Hematopoietic multipotent progenitor cell treated with erythropoietin and hydrocortisone succinate and interleukin-3 and kit ligand, for 4 days (in vitro differentiated cells): ENCODE results near the gene ZNF574.
"Not testable (repeated sequence)": the region's sequence is repeated elsewhere in the genome, so short reads cannot be mapped to it uniquely, and the experiment has no call there.

Experiments
- DNase-seq: peaks from one replicate; pipeline ENCODE4 v3.0.0-alpha.2; 2015

ZNF574 gene

GRCh38 chr19:42080764-42081375 is 4.9 kb downstream of the ZNF574 start:
- no peak for DNase-seq

GRCh38 chr19:42081584-42082203 is 5.7 kb downstream of the ZNF574 start:
- peak; percentile 72 for DNase-seq

DNA sequence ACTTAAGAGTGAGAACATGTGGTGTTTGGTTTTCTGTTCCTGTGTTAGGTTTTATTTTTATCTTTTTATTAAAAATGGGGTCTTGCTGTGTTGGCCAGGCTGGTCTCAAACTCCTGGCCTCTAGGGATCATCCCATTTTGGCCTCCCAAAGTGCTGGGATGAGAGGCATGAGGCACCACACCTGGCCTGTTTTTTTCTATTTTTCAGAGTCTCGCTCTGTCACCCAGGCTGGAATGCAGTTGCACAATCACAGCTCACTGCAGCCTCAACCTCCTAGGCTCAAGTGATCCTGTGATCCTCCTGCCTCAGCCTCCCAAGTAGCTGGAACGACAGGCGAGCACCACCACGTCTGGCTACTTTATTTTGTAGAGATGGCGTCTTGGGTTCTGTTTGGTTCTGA is 7.6 kb downstream of the ZNF574 start:
- no peak for DNase-seq

DNA sequence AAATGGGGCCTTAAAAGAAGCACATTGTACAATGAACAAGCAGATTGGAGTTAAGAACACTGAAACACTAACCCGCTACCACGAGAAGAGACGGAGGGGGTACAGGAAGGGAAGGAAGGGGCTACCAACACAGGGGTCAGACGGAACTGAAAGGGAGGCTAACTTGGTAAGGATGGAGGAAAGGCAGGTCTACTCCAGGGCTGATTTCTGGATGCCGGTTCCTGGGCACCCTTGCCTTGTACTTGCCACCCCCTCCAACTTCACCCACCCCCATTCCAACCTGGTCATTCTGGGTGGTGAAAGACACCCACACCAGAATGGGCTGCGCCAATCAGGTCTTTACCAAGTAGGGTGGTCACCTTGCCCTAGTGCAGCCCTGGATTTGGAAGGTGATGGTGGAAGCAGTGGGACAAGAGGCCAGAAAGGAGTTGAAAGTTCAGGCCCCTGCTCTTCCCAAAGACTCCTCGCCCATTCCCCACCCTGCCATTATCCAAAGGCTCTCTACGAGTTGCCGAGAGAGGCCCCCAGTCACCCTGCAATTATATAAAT is 10.3 kb downstream of the ZNF574 start:
- DNase-seq: no peak

DNA sequence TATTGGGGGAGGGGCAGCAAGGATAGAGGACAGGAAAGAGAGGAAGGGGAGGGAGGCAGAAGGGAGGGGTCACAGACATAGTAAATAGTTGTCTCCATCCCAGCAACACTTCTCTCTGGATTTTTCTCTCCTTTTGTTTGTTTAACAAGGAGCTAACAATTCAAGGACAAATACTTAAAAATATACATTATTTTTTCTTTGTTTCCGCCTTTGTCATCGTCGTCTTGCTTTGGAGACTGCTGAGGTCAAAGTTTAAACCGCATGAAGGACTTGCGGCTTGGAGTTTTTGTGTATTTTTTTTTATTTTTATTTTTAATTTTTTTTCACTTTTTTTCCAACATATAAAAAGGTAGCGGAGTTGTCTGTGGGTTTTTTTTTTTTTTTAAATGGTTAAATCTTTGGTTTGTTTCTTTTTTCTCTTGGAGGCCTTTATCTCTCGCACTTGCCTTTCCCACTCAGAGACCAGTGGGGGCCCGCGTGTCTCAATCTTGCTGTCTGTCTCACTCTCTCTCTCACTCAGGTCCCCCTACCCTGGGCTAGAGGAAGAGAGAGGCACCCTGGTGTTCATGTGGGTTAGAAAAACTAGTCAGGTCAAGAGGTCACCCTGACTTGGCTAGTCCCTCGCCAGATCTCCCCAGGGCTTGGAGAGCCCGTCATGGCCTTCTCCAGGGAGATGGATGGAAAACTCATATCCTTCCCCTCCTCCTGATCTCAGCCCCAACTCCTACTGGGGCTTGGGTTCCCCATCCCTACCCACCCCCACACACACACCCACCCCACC is 11.0 kb downstream of the ZNF574 start:
- DNase-seq: no peak

GRCh38 chr19:42088471-42089190 is 12.7 kb downstream of the ZNF574 start:
- no peak for DNase-seq

DNA sequence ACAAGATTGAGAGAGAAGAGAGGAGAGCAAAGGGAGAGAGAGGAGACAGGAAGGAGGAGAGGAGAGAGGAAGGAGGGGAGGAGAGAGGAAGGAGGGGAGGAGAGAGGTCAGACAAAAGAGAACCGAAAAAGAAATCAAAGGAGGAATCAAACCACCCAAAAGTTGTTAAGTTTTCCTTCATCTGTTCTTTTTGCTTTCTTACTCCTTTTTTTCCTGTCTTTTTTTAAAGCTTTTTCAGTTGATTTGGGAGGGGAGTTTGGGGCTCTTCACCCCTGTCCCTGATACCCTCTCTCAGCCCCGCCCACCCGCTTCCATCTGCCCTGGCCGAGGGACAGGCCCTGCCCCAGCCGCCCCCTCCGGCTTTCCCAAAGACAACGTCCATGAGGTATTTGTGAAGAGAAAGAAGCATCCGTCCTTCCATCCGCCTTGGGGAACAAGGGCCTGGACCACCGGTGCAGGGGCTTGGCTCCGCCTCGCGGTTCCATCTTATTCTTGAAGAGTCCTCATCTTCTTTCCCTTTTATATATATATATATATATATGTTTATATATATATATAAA is 13.3 kb downstream of the ZNF574 start:
- DNase-seq: no peak

DNA sequence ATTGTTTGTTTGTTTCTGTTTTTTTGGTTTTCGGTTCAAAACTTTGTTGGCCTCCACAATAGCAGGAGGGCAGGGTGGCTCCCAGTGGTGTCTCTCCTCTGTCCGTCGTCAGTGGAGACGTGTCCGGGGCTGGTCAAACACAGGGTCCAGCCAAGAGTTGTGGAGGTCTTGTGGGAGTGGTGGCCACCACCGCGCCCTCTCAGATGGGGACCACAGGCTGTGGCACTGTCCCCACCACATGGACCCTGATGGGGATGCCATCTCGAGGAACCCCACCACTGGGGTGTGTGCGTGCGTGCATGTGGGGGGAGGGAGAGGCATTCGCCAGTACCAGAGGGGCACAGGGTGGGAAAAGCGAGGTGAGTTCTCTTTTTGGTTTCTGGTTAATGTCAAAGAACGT is 13.8 kb downstream of the ZNF574 start:
- DNase-seq: no peak

DNA sequence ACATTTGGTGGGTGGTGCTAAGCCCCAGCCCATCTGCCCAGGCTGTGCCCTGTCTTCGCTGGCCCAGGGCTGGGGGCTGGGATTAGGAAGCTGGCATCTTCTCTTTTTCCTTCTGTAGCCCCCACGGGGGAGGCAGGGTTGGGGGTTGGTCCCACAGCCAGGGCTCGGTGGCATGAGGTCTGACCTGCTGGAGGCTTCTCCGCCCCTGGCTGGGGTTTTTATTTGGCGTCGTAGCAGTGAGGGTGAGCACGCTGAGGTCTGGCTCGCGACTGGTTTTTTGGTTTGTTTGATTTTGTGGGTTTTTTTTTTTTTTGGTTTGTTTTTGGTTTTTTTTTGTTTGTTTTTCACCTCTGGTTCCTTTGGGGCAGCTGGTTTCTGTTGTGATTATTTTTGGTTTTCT is 14.7 kb downstream of the ZNF574 start:
- DNase-seq: no peak

DNA sequence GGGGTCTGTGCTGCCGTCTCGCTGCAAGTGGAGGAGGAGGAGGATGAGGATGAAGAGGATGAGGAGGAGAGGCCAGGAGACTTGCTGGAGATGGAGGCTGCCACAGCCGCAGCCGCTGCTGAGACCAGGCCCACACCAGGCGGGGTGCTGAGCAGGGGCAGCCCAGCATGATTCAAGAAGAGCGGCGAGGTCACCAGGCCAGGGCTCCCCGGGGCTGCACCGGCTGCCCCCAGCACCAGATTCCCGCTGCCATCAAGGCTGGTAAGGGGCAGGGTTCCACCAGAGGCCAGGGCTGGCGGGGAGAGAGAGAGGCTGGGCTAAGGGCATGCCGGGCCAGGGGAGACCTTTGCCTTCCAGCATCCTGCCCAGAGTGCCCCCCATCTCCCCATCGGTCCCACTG is 15.3 kb downstream of the ZNF574 start:
- DNase-seq: no peak

DNA sequence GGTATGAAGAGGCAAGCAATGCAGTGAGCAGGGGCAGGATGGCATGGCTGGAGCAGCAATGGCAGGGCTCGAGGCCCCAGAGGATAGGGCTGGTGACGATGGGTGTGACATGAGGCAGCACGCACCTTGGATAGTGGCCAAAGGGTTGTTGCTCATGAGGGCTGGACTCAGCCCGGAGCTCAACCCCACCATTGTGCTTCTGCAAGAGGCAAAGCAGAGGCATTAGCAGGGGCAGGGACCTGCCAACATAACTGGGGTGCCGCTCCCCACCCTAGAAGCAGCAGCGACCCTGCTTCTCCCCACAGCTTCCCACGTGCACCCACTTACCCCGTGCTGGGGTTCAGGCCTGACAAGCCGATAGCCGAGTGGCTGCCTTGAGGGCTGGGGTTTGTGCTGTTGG is 15.8 kb downstream of the ZNF574 start:
- peak; percentile 71 for DNase-seq

DNA sequence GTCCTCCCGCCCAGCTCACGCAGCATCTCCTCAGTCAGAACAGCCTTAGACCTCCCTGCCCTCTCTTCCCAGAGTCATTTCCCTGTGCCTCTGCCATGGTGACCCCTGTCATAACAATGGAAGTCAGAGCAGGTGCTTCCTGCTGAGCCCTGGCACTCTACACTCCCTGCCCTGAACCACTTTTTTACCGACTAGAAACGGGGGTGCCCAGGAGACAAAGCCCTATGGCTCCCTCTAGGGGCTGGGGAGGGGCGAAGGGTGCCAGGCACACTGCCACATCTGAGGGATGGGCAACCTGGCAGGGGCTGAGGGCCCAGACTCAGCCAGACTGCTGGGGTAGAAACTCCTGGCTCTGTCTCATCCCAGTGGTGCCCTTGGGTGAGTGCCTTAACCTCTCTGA is 16.4 kb downstream of the ZNF574 start:
- peak; percentile 83 for DNase-seq

DNA sequence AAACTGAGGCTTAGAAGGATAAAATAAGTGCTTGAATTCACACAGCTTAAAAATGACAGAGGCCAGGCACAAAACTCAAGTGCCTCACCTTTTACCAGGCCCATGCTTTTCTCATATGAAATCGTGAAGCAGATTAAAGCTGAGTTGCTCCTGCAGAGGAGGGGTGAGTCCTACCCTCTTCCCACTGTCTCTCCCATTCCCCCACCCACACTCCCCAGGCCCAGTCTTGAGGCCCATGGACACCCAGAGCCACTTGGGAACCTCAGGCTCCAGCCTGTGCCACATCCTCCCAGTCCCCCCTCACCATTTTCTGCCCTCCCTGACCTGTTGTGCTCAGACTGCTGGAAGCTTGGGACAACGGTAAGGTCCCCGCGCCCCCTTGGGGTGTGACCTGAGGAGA is 17.5 kb downstream of the ZNF574 start:
- no peak for DNase-seq

DNA sequence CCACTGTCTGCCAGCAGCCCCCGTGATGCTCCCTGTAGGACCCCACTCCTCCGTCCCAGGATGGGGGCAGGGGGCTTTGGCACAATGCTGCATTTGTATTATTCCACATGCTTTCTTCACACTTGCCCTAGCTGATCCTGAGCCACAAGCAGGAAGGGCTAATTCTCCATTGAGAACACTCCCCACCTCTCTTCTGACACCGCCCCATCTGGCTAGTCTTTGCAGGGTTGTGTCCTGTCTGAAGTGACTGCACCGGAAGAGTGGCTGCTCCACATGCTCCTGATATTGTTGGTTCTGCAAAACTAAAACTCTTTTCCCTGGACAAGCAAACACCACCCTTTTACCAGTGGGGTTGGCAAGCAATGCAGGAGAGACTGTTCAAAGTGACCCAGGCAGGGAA is 18.0 kb downstream of the ZNF574 start:
- no peak for DNase-seq

DNA sequence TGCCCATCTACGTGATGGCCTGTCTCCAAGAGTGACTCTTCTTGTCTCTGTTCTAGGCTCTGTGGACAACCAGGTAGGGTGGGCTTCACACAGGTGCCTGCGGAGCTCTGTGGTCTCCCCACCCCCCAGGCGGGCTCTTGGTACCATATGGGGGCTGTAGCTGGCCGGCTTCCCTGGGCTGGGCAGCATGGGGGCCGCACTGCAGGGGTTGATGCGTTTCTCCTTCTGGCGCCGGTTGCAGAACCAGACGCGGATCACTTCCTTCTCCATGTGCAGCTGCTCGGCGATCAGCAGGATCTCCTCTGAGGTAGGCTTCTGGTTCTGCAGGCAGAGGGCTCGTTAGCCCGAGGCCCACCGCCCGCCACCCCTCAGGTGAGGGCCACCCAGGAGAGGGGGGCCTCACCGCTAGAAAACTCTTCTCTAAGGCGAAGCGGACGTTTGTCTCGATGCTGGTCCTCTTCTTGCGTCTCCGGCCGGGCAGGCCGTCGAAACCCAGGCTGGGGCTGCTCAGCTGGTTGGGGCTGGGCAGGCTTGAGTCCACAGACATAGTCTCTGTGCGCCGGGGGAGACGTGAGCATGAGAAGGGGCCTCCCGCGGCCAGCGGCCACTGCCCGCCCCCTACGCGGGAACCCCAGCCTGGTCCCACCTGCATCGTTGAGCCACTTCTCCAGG is 19.3 kb downstream of the ZNF574 start:
- DNase-seq: no peak

GRCh38 chr19:42095814-42096230 is 19.9 kb downstream of the ZNF574 start:
- DNase-seq: peak; percentile 22

GRCh38 chr19:42096255-42096837 is 20.4 kb downstream of the ZNF574 start:
- no peak for DNase-seq

DNA sequence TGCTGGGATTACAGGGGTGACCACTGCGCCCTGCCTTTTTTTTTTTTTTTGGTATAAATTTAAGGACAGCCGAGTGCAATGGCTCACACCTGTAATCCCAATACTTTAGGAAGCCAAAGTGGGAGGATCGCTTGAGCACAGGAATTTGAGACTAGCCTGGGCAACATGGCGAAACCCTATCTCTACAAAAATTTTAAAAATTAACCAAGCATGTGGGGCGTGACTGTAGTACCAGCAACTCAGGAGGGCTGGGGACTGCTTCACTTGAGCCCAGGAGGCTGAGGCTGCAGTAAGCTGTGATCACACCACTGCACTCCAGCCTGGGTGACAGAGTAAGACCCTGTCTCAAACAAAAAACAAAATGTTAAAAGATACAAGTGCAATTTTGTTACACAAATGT is 21.5 kb downstream of the ZNF574 start:
- DNase-seq: no peak

- DNase-seq: no peak
These were observed 22.8 kb downstream of the ZNF574 start for GRCh38 chr19:42098781-42099180.

DNA sequence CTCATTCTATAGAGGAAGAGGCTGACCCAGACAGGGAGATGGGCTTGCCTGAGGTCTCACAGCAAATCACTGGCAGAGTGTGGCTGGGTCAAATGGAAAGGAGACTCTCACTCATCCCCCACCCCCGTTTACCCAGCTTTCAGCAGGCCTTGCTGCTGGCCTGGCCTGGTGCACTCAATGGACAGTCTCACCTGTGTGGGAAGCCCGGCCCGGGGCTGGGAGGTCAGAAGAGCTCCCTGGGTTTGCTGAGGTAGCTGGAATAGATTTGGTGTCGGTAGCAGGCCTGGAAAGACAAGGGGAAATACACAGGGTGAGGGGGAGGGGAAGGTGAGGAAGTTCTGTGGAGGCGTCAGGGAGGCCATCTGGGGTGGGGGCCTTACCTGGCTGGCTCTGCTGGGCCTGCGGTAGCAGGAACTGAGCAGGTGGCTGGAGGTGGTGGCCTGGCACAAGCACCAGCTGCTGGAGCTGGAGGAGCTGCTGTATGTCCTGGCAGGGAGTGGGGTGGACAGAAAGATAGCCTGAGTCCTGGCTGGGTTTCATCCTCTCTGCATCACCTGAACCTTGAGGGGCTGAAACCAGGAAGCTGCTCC is 23.5 kb downstream of the ZNF574 start:
- DNase-seq: no peak

GRCh38 chr19:42100241-42100640 is 24.3 kb downstream of the ZNF574 start:
- not testable (repeated sequence) for DNase-seq

GRCh38 chr19:42102877-42103276 is 26.9 kb downstream of the ZNF574 start:
- no peak for DNase-seq
